H1 (cell line): ENCODE results near the gene CCDC182. TPM values are rescaled to one million over a fixed set of nuclear protein-coding genes. Genes with fewer than 3 reads are reported as not detected.

Experiments
- CTCF ChIA-PET: fragments of 300-600 bp; sonication (Branson Sonifier 250); formaldehyde crosslinking; loops from one replicate; lab custom pipeline; 2021; ENCODE audit not compliant: partially characterized antibody; lab: Charles Lee
- POLR2A ChIA-PET: fragments of 300-600 bp; sonication (Branson Sonifier 250); formaldehyde crosslinking; loops from one replicate; lab custom pipeline; 2021; ENCODE audit warnings: inconsistent platforms; ENCODE audit not compliant: partially characterized antibody; lab: Charles Lee
- DNase-seq, 2 experiments: peaks; one replicate each; pipeline versions ENCODE4 v3.0.0 to v3.0.0-alpha.2; 2010 to 2022; ENCODE audit warnings: low spot score in 2 of 2, low read depth in 1 of 2, mixed read lengths in 1 of 2
- FAIRE-seq: peaks from 2 replicates; lab custom pipeline; 2011; peaks lifted over from hg19 to GRCh38; lab: Jason Lieb, UNC
- H2AFZ ChIP-seq: 2 replicates; pipeline ENCODE4 v1.8.1; 2012; ENCODE audit warnings: low read length, inconsistent platforms
- H2AK5ac ChIP-seq: 2 replicates; pipeline ENCODE4 v1.6.1; 2013; ENCODE audit warnings: low read depth, low read length
- H2BK120ac ChIP-seq: replicated peaks from 2 replicates; pipeline ENCODE3; 2013; ENCODE audit warnings: low read depth, low read length, inconsistent platforms
- H2BK12ac ChIP-seq: 2 replicates; pipeline ENCODE4 v1.6.1; 2013; ENCODE audit warnings: low read depth, low read length
- H2BK15ac ChIP-seq: 2 replicates; pipeline ENCODE4 v1.6.1; 2013; ENCODE audit warnings: low read length
- H2BK20ac ChIP-seq: 2 replicates; pipeline ENCODE4 v1.6.1; 2013; ENCODE audit warnings: low read length
- H2BK5ac ChIP-seq: 2 replicates; pipeline ENCODE4 v1.6.1; 2013; ENCODE audit warnings: low read depth, low read length
- H3K14ac ChIP-seq: 2 replicates; pipeline ENCODE4 v1.6.1; 2013; ENCODE audit warnings: inconsistent platforms; ENCODE audit not compliant: insufficient read length
- H3K18ac ChIP-seq: 2 replicates; pipeline ENCODE4 v1.6.1; 2013; ENCODE audit warnings: low read length; ENCODE audit errors: extremely low read depth
- H3K23ac ChIP-seq: 2 replicates; pipeline ENCODE4 v1.6.1; 2013; ENCODE audit warnings: inconsistent platforms; ENCODE audit not compliant: insufficient read length
- H3K23me2 ChIP-seq: 2 replicates; pipeline ENCODE4 v1.6.1; 2013; ENCODE audit warnings: low read depth, low read length
- H3K27ac ChIP-seq: 2 replicates; pipeline ENCODE4 v1.6.1; 2011; ENCODE audit warnings: low read depth, low read length, inconsistent platforms
- H3K27me3 ChIP-seq, 4 experiments: replicated peaks in 1 of 4; 1 replicate in 1 of 4; 2 replicates in 3 of 4; pipeline versions ENCODE4 v1.6.1 to v1.8.1; 2011 to 2013; ENCODE audit warnings: low read length in 3 of 4, mild to moderate bottlenecking in 3 of 4, inconsistent platforms in 2 of 4, mixed read lengths in 2 of 4, moderate library complexity in 1 of 4; ENCODE audit not compliant: control insufficient read depth in 3 of 4, insufficient read depth in 3 of 4; ENCODE audit errors: extremely low read depth in 1 of 4
- H3K36me3 ChIP-seq, 4 experiments: 2 replicates each; pipeline versions ENCODE4 v1.6.1 to v1.8.1; 2011 to 2013; ENCODE audit warnings: mild to moderate bottlenecking in 4 of 4, low read length in 3 of 4, moderate library complexity in 2 of 4, control low read depth in 1 of 4, inconsistent platforms in 1 of 4; ENCODE audit not compliant: insufficient read depth in 4 of 4, control insufficient read depth in 2 of 4
- H3K4ac ChIP-seq: replicated peaks from 2 replicates; pipeline ENCODE3; 2013; ENCODE audit warnings: low read length, low read depth, mixed read lengths, inconsistent platforms; ENCODE audit not compliant: insufficient read length
- H3K4me1 ChIP-seq, 4 experiments: replicated peaks in 1 of 4; 1 replicate in 1 of 4; 2 replicates in 3 of 4; pipeline versions ENCODE4 v1.6.1 to v1.8.1; 2011 to 2013; ENCODE audit warnings: low read length in 3 of 4, inconsistent platforms in 2 of 4, mixed read lengths in 1 of 4; ENCODE audit not compliant: insufficient read depth in 4 of 4, control insufficient read depth in 3 of 4
- H3K4me2 ChIP-seq, 2 experiments: 2 replicates each; pipeline versions ENCODE4 v1.6.1 to v1.8.1; 2011 to 2013; ENCODE audit warnings: low read depth in 2 of 2, low read length in 2 of 2, control low read depth in 1 of 2, inconsistent platforms in 1 of 2, mild to moderate bottlenecking in 1 of 2; ENCODE audit not compliant: insufficient read depth in 1 of 2
- H3K4me3 ChIP-seq, 4 experiments: fragments of 200-600, 300-600 bp in 1 of 4; sonication (generic), shearing (Covaris generic), sonication (Bioruptor Twin) in 1 of 4; 2 replicates each; pipeline versions ENCODE4 v1.5.1 to v1.8.1; 2011 to 2016; ENCODE audit warnings: low read length in 4 of 4, low read depth in 3 of 4, control low read depth in 2 of 4, inconsistent platforms in 2 of 4, mild to moderate bottlenecking in 2 of 4, mixed read lengths in 1 of 4, moderate library complexity in 1 of 4; ENCODE audit not compliant: insufficient read depth in 2 of 4; ENCODE audit errors: extremely low read depth in 1 of 4
- H3K56ac ChIP-seq: replicated peaks from 2 replicates; pipeline ENCODE3; 2013; ENCODE audit warnings: low read depth, mild to moderate bottlenecking, mixed read lengths, low read length, inconsistent platforms; ENCODE audit not compliant: insufficient read length
- H3K79me1 ChIP-seq: 2 replicates; pipeline ENCODE4 v1.6.1; 2013; ENCODE audit warnings: low read depth, low read length, control low read depth
- H3K79me2 ChIP-seq, 2 experiments: 2 replicates each; pipeline versions ENCODE4 v1.6.1 to v1.8.1; 2012 to 2013; ENCODE audit warnings: low read length in 2 of 2, mild to moderate bottlenecking in 2 of 2, inconsistent platforms in 1 of 2; ENCODE audit not compliant: insufficient read depth in 2 of 2, control insufficient read depth in 1 of 2
- H3K9ac ChIP-seq, 4 experiments: replicated peaks in 1 of 4; 1 replicate in 1 of 4; 2 replicates in 3 of 4; pipeline versions ENCODE4 v1.6.1 to v1.8.1; 2011 to 2013; ENCODE audit warnings: low read depth in 3 of 4, low read length in 3 of 4, control low read depth in 2 of 4, mild to moderate bottlenecking in 2 of 4, moderate library complexity in 2 of 4, inconsistent platforms in 1 of 4; ENCODE audit errors: extremely low read depth in 1 of 4
- H3K9me3 ChIP-seq, 2 experiments: 2 replicates each; pipeline versions ENCODE4 v1.6.1 to v1.8.1; 2012 to 2013; ENCODE audit warnings: mild to moderate bottlenecking in 2 of 2, moderate library complexity in 2 of 2, control low read depth in 1 of 2, inconsistent platforms in 1 of 2, low read depth in 1 of 2, low read length in 1 of 2, mixed read lengths in 1 of 2; ENCODE audit not compliant: insufficient read depth in 2 of 2
- H4K20me1 ChIP-seq, 2 experiments: replicated peaks in 1 of 2; 2 replicates each; pipeline versions ENCODE3 to v1.8.1; 2011 to 2013; ENCODE audit warnings: inconsistent platforms in 2 of 2, low read length in 2 of 2, mild to moderate bottlenecking in 1 of 2; ENCODE audit not compliant: insufficient read depth in 2 of 2, control insufficient read depth in 1 of 2
- H4K5ac ChIP-seq: 2 replicates; pipeline ENCODE4 v1.6.1; 2013; ENCODE audit warnings: low read length, low read depth, mixed read lengths, inconsistent platforms; ENCODE audit not compliant: insufficient read length
- H4K8ac ChIP-seq: 2 replicates; pipeline ENCODE4 v1.8.0; 2013; ENCODE audit warnings: mild to moderate bottlenecking, moderate library complexity, low read length, inconsistent platforms; ENCODE audit not compliant: insufficient read depth; ENCODE audit errors: extremely low read depth
- H4K91ac ChIP-seq: replicated peaks from 2 replicates; pipeline ENCODE3; 2013; ENCODE audit warnings: low read length, mixed read lengths, inconsistent platforms; ENCODE audit not compliant: insufficient read length
- CHD2 ChIP-seq: IDR thresholded peaks from 2 replicates; pipeline ENCODE4 v1.6.1; 2012; ENCODE audit warnings: low read length, improper control_type of control experiment
- CTBP2 ChIP-seq: IDR thresholded peaks from 2 replicates; pipeline ENCODE4 v1.7.0; 2011; ENCODE audit warnings: borderline replicate concordance, mild to moderate bottlenecking, moderate library complexity, mixed read lengths, low read length; ENCODE audit not compliant: insufficient read depth, insufficient read length
- EGR1 ChIP-seq: IDR thresholded peaks from 2 replicates; pipeline ENCODE4 v1.6.1; 2011; ENCODE audit warnings: low read depth, low read length, borderline replicate concordance
- JUN ChIP-seq: IDR thresholded peaks from 2 replicates; pipeline ENCODE4 v1.6.1; 2011; ENCODE audit warnings: low read depth, mild to moderate bottlenecking, improper control_type of control experiment, low read length
- MAX ChIP-seq: IDR thresholded peaks from 2 replicates; pipeline ENCODE4 v1.6.1; 2012; ENCODE audit warnings: inconsistent platforms
- NRF1 ChIP-seq: IDR thresholded peaks from 2 replicates; pipeline ENCODE4 v1.6.1; 2011; ENCODE audit warnings: mild to moderate bottlenecking, low read depth, low read length, improper control_type of control experiment
- POLR2AphosphoS5 ChIP-seq: IDR thresholded peaks from 2 replicates; pipeline ENCODE4 v1.6.1; 2011; ENCODE audit warnings: low read depth, low read length
- SP4 ChIP-seq: IDR thresholded peaks from 2 replicates; pipeline ENCODE4 v1.6.1; 2012; ENCODE audit warnings: low read length, inconsistent platforms
- SUZ12 ChIP-seq: fragments of 200-600 bp; sonication (generic); IDR thresholded peaks from 2 replicates; pipeline ENCODE4 v1.6.1; 2012; ENCODE audit warnings: mild to moderate bottlenecking, inconsistent platforms, low read length, moderate library complexity, mixed read lengths
- TAF1 ChIP-seq: IDR thresholded peaks from 2 replicates; pipeline ENCODE4 v1.6.1; 2011; ENCODE audit warnings: mild to moderate bottlenecking, low read depth, low read length
- TAF7 ChIP-seq: optimal IDR thresholded peaks from 2 replicates; pipeline ENCODE3; 2011; ENCODE audit warnings: low read depth, mild to moderate bottlenecking, inconsistent platforms, low read length, moderate library complexity, borderline replicate concordance
- TBP ChIP-seq: IDR thresholded peaks from 2 replicates; pipeline ENCODE4 v1.6.1; 2011; ENCODE audit warnings: low read depth, low read length, improper control_type of control experiment
- USF2 ChIP-seq: IDR thresholded peaks from 2 replicates; pipeline ENCODE4 v1.6.1; 2011; ENCODE audit warnings: low read length, improper control_type of control experiment
- ZNF274 ChIP-seq: IDR thresholded peaks from 2 replicates; pipeline ENCODE4 v1.7.0; 2012; ENCODE audit warnings: low read length, borderline replicate concordance; ENCODE audit errors: extremely low read depth
- WGBS, 2 experiments: shearing (Covaris generic) in 1 of 2; methylation state at CpG; one replicate each; pipeline versions ENCODE4 v1.1.6 to v1.1.7; 2013 to 2015; ENCODE audit warnings: low lambda C conversion rate in 2 of 2, mixed read lengths in 2 of 2, inconsistent platforms in 1 of 2, low coverage in 1 of 2, missing lambda C conversion rate in 1 of 2; ENCODE audit not compliant: insufficient replicate concordance in 2 of 2, insufficient coverage in 1 of 2, insufficient read length in 1 of 2; ENCODE audit errors: extremely low coverage in 1 of 2, missing lambda C conversion rate in 1 of 2; 5-methylcytosine and 5-hydroxymethylcytosine counted together
- polyA plus RNA-seq, 7 experiments: library from polyadenylated mRNA; depleted of rRNA in 3 of 7; stranded (reverse) in 5 of 7; unstranded in 2 of 7; fragments of >200 nt in 5 of 7; fragments of 200-250 nt in 2 of 7; gene quantifications; 1 replicate in 5 of 7; 2 replicates in 1 of 7; 4 replicates in 1 of 7; pipeline versions ENCODE4 v1.2.1 to v1.2.3, GENCODE V29; 2011 to 2013; ENCODE audit warnings: missing spikeins in 2 of 7, mixed read lengths in 2 of 7
- total RNA-seq: library from RNA; stranded (reverse); fragmentation: NEBNext Ultra II Directional; extraction: Animal tissue kit (Norgen Biotek cat#: 25700); gene quantifications from 2 replicates; pipeline ENCODE4 v1.2.1, GENCODE V29; 2021

The CCDC182 gene
- total and polyA plus RNA-seq, 2 of the 8 experiments (the other 6 are each of a cell fraction or from before 2014, with no cell fraction given) = not detected

- Histone ChIP-seq H3K27me3 (no peaks in the 10 kb centered on the region), H3K27ac (no peak overlapping the region), H3K79me2 (no peaks in the 10 kb centered on the region), H3K23me2 (0 out of 2 replicates have a peak, but pooled peaks cover 3% of the 10 kb centered on the region), H2BK12ac (no peak overlapping the region), H2BK15ac (no peak overlapping the region; the same call in 1 of the 2 replicates), H4K20me1 (no peaks in the 10 kb centered on the region), H3K4ac (no peak overlapping the region), H3K4me2 (no peak overlapping the region), H2AK5ac (no peak overlapping the region), H2BK20ac (no peak overlapping the region), H3K9me3 (0 out of 4 replicates have a peak, but pooled peaks cover 0 to 2% of the 10 kb centered on the region in 2 experiments), H4K91ac (no peak overlapping the region), H4K5ac (no peak overlapping the region), H3K56ac (no peak overlapping the region), H3K23ac (no peak overlapping the region), H3K4me1 (peaks cover 0 to 6% (median 0%) of the 10 kb centered on the region in 4 experiments; a peak in 1 of 7 replicates), H2BK5ac (no peak overlapping the region), H2BK120ac (no peak overlapping the region), H3K14ac (no peak overlapping the region), H3K36me3 (no peaks in the 10 kb centered on the region), H3K18ac (no peak overlapping the region), H3K79me1 (no peaks in the 10 kb centered on the region), H2AFZ (no peak overlapping the region), H3K9ac (no peak overlapping the region), H4K8ac (no peak overlapping the region; the same call in 1 of the 2 replicates), H3K4me3 (no peak overlapping the region)
- FAIRE-seq = no peak
- peak in 1 of 2 experiments; percentile 22 for DNase-seq
- CTCF ChIA-PET = interaction anchor here (0.7 to 2.7 kb wide), 6 partner anchors 11 to 575 kb away, joined by 3 to 12 read pairs (median 3); no protein-coding TSS in a partner anchor
- POLR2A ChIA-PET = no interaction called here
- 97% methylated on average over 7 of the region's 7 CpGs; no CpG with 5 or more reads in 1 of the 2 experiments for WGBS, 2 experiments
- TF ChIP-seq ZNF274 = no peak
- no peak for TF ChIP-seq SP4
- no peak for TF ChIP-seq USF2
- TF ChIP-seq SUZ12 = no peak
- TF ChIP-seq TBP = no peak
- no peak for TF ChIP-seq EGR1
- TF ChIP-seq NRF1 = no peak
- TF ChIP-seq TAF1 = no peak
- TF ChIP-seq CTBP2 = no peak
- no peak for TF ChIP-seq TAF7
- no peak for TF ChIP-seq MAX
- TF ChIP-seq POLR2AphosphoS5 = no peak
- TF ChIP-seq CHD2 = no peak
- no peak for TF ChIP-seq JUN
Measured at GRCh38 chr17:57697197-57697596, 47.9 kb downstream of the CCDC182 start.
